Measurements from ENCODE around the gene PDIA2.

GRCh38 chr16:275786-276232 is 7.2 kb upstream of the PDIA2 start, which contains the start of gene RGS11:
- no peak for TF ChIP-seq CTCF (conservative IDR thresholded peaks at IDR 0.05 in 1 of 2, IDR thresholded peaks at IDR 0.05 in 1 of 2; ENCODE audit: extremely low read depth in 1 of 2, insufficient read depth in 1 of 2, low read depth in 1 of 2, low read length in 2 of 2)
- TF ChIP-seq EZH2 (IDR thresholded peaks at IDR 0.05; ENCODE audit: borderline replicate concordance, low read length), result no peak
